GM20431 (cell line): ENCODE data around the gene MRPL1.
"Not testable (repeated sequence)": the region's sequence is repeated elsewhere in the genome, so short reads cannot be mapped to it uniquely, and the experiment has no call there.

Experiments
- in situ Hi-C: fragments of 300-500 bp; cut with MseI, MboI; formaldehyde crosslinking; loops from one replicate; pipeline ENCODE4 v1.15.0; 2020; ENCODE audit warnings: low sequenced_read_pairs; ENCODE audit not compliant: unreplicated experiment

The MRPL1 gene

GRCh38 chr4:77959566-77960338 is 97.1 kb downstream of the MRPL1 start:
- in situ Hi-C loops = loop anchor here (25.0 kb wide), 1 partner anchor 903 kb away; no protein-coding TSS in a partner anchor

- in situ Hi-C loops = loop anchor here (25.0 kb wide), 1 partner anchor 902 kb away; no protein-coding TSS in a partner anchor
Measured at GRCh38 chr4:77960367-77960766, 97.7 kb downstream of the MRPL1 start.

GRCh38 chr4:77963004-77963403 is 100.4 kb downstream of the MRPL1 start:
- in situ Hi-C loops = loop anchor here (25.0 kb wide), 1 partner anchor 899 kb away; no protein-coding TSS in a partner anchor

GRCh38 chr4:77973657-77974056 is 111.0 kb downstream of the MRPL1 start:
- in situ Hi-C loops = loop anchor here (25.0 kb wide), 1 partner anchor 889 kb away; no protein-coding TSS in a partner anchor

GRCh38 chr4:77982900-77983540 is 120.4 kb downstream of the MRPL1 start:
- in situ Hi-C loops = not testable (repeated sequence)

- in situ Hi-C loops = not testable (repeated sequence)
Measured at GRCh38 chr4:77983612-77984311, 121.1 kb downstream of the MRPL1 start.

GRCh38 chr4:77989968-77990367 is 127.3 kb downstream of the MRPL1 start:
- in situ Hi-C loops = no loop called here

GRCh38 chr4:77990456-77990855 is 127.8 kb downstream of the MRPL1 start:
- in situ Hi-C loops = no loop called here

- in situ Hi-C loops = no loop called here
Measured at GRCh38 chr4:77990904-77991358, 128.3 kb downstream of the MRPL1 start.

GRCh38 chr4:77992581-77992980 is 130.0 kb downstream of the MRPL1 start:
- in situ Hi-C loops = no loop called here

- in situ Hi-C loops = no loop called here
Measured at GRCh38 chr4:77994194-77994721, 131.6 kb downstream of the MRPL1 start.

- in situ Hi-C loops = no loop called here
Measured at GRCh38 chr4:77996076-77996475, 133.4 kb downstream of the MRPL1 start.

GRCh38 chr4:78001531-78001930 is 138.9 kb downstream of the MRPL1 start:
- in situ Hi-C loops = no loop called here

- in situ Hi-C loops = no loop called here
Measured at GRCh38 chr4:78002260-78002659, 139.6 kb downstream of the MRPL1 start.
